Esophagus squamous epithelium (tissue), 5 donors: ENCODE results near the gene JPH3. TPM values are rescaled to one million over a fixed set of nuclear protein-coding genes. Genes with fewer than 3 reads are reported as not detected.

Source experiments
- DNase-seq: peaks from one replicate; lab custom pipeline; 2025; lab: John Stamatoyannopoulos, UW
- H3K27ac ChIP-seq, 4 donors: fragments of 200-600 bp; sonication (generic); one replicate each; pipeline ENCODE4 v1.5.1; 2016 to 2019; ENCODE audit warnings: mild to moderate bottlenecking in 1 of 4
- H3K27me3 ChIP-seq, 4 donors: fragments of 200-600 bp; sonication (generic); 1 replicate in 3 of 4; 2 replicates in 1 of 4; pipeline versions ENCODE4 v1.5.1 to v1.6.0; 2017 to 2021; ENCODE audit warnings: antibody characterized with exemption in 1 of 4
- H3K36me3 ChIP-seq, 3 donors: fragments of 200-600 bp; sonication (generic); one replicate each; pipeline ENCODE4 v1.5.1; 2016 to 2019
- H3K4me1 ChIP-seq, 3 donors: fragments of 200-600 bp; sonication (generic); one replicate each; pipeline ENCODE4 v1.5.1; 2017 to 2019
- H3K4me3 ChIP-seq, 4 donors: fragments of 200-600 bp; sonication (generic); 1 replicate in 3 of 4; 2 replicates in 1 of 4; pipeline ENCODE4 v1.5.1; 2016 to 2019; ENCODE audit warnings: mild to moderate bottlenecking in 2 of 4, moderate library complexity in 1 of 4
- H3K9me3 ChIP-seq, 3 donors: fragments of 200-600 bp; sonication (generic); one replicate each; pipeline ENCODE4 v1.5.1; 2016 to 2019
- CTCF ChIP-seq, 6 experiments: fragments of 450-650 bp in 4 of 6; fragments of 200-600 bp in 2 of 6; sonication (generic) in 2 of 6; IDR thresholded peaks; one replicate each; pipeline ENCODE4 v1.5.1; 2016 to 2019; ENCODE audit warnings: antibody characterized with exemption in 6 of 6, mild to moderate bottlenecking in 4 of 6, moderate library complexity in 4 of 6
- POLR2A ChIP-seq, 4 donors: fragments of 450-650 bp; IDR thresholded peaks; one replicate each; pipeline ENCODE4 v1.6.1; 2017; ENCODE audit warnings: antibody characterized with exemption in 4 of 4, mild to moderate bottlenecking in 4 of 4, moderate library complexity in 3 of 4
- WGBS, 2 donors: methylation state at CpG; one replicate each; pipeline ENCODE4 v1.1.5; 2018; 5-methylcytosine and 5-hydroxymethylcytosine counted together
- intact Hi-C: fragments of 100-400 bp; cut with DNase I; formaldehyde crosslinking; loops from one replicate; pipeline ENCODE4 v1.15.0; 2022
- total RNA-seq, 4 donors: library from RNA; depleted of rRNA; stranded (reverse); fragments of >200 nt; gene quantifications; one replicate each; pipeline ENCODE4 v1.1.0, GENCODE V29; 2016
- donor health status: DM: yes; HTN: yes; CAD: no.

JPH3 gene
- total RNA-seq, 4 donors from 2014 or later: 0.29 to 0.76 (median 0.45) TPM; not detected in 1

- peaks cover 0 to 68% (median 0%) of the 10 kb centered on the region in 4 donors for H3K27me3 ChIP-seq
- no peak overlapping the region for H3K4me3 ChIP-seq
- no peak overlapping the region for H3K27ac ChIP-seq
- H3K9me3 ChIP-seq: no peaks in the 10 kb centered on the region
- WGBS, 2 donors: 40 to 75% methylated on average over 1 to 8 of the region's 45 CpGs
- intact Hi-C loops: no loop called here
- no peak for DNase-seq
- no peaks in the 10 kb centered on the region for H3K36me3 ChIP-seq
- TF ChIP-seq POLR2A (IDR thresholded peaks at IDR 0.05) (no peak), CTCF (IDR thresholded peaks at IDR 0.05) (no peak)
- H3K4me1 ChIP-seq: no peaks in the 10 kb centered on the region
These were observed 86.8 kb downstream of the JPH3 start for GRCh38 chr16:87688876-87689815.

- no peak overlapping the region for H3K27ac ChIP-seq
- DNase-seq: no peak
- intact Hi-C loops: no loop called here
- TF ChIP-seq CTCF (IDR thresholded peaks at IDR 0.05) (no peak), POLR2A (IDR thresholded peaks at IDR 0.05) (no peak)
- peaks cover 0 to 59% (median 0%) of the 10 kb centered on the region in 4 donors for H3K27me3 ChIP-seq
- H3K4me1 ChIP-seq: no peaks in the 10 kb centered on the region
- H3K9me3 ChIP-seq: no peaks in the 10 kb centered on the region
- 92% methylated on average over 10 of the region's 46 CpGs; no CpG with 5 or more reads in 1 of the 2 donors for WGBS, 2 donors
- H3K36me3 ChIP-seq: peaks cover 0 to 2% (median 0%) of the 10 kb centered on the region in 3 donors
- no peak overlapping the region for H3K4me3 ChIP-seq
These were observed 87.7 kb downstream of the JPH3 start for GRCh38 chr16:87689956-87690465.

- WGBS, 2 donors: 69 to 80% methylated on average over 2 to 15 of the region's 33 CpGs
- peaks cover 0 to 54% (median 0%) of the 10 kb centered on the region in 4 donors for H3K27me3 ChIP-seq
- TF ChIP-seq POLR2A (IDR thresholded peaks at IDR 0.05): no peak
- TF ChIP-seq CTCF (IDR thresholded peaks at IDR 0.05): no peak
- H3K4me3 ChIP-seq: no peak overlapping the region
- no peaks in the 10 kb centered on the region for H3K9me3 ChIP-seq
- no peak for DNase-seq
- H3K27ac ChIP-seq: no peak overlapping the region
- peaks cover 0 to 13% (median 0%) of the 10 kb centered on the region in 3 donors for H3K36me3 ChIP-seq
- intact Hi-C loops: no loop called here
- no peaks in the 10 kb centered on the region for H3K4me1 ChIP-seq
These were observed 88.8 kb downstream of the JPH3 start for GRCh38 chr16:87690911-87691685.

GRCh38 chr16:87691686-87692079 is 89.4 kb downstream of the JPH3 start:
- intact Hi-C loops: no loop called here
- WGBS, 2 donors: 52 to 70% methylated on average over 7 to 11 of the region's 14 CpGs

More at GRCh38 chr16:87691686-87692079, 89.4 kb downstream of the JPH3 start:
- TF ChIP-seq CTCF (IDR thresholded peaks at IDR 0.05) (no peak), POLR2A (IDR thresholded peaks at IDR 0.05) (no peak)
- H3K27ac ChIP-seq: no peak overlapping the region
- H3K9me3 ChIP-seq: no peaks in the 10 kb centered on the region
- no peak overlapping the region for H3K4me3 ChIP-seq
- H3K36me3 ChIP-seq: peaks cover 0 to 17% (median 0%) of the 10 kb centered on the region in 3 donors
- peaks cover 0 to 50% (median 0%) of the 10 kb centered on the region in 4 donors for H3K27me3 ChIP-seq
- H3K4me1 ChIP-seq: no peaks in the 10 kb centered on the region
- no peak for DNase-seq
